ENCODE data around the gene RDH5.

RDH5 gene

DNA sequence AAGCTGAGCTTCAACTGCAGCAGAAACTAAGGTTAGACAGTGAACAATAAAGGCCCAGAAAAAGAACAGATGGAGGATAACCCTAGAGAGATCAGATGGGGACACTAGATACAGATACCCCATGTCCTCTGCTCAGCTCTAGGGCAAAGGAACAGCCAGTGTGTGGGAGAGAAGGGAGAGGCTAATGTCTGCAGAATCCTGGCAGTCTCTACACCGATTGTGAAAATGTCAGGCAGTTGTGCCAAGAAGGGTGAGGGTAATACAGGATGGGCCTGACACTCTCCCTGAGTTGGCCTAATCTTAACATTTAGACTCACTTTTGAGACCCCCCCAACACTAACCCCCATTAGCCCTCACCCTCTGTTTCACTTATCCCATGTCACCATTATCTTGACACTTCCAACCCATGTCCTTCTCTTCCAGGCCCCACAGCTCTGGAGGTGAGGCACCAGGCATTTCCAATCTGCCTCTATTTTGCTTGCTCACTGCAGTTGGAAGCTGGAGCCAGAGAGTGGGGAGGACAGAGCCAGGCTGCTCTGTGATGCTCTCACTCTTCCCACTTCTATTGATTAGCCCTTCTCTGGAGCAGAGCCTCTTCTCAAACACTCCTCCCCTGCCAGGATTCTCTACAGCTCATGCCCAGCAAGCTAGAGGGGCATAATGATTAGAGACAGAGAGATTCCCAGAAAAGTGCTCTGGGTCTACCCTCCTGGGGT is 7.3 kb upstream of the RDH5 start:
- no peak for DNase-seq (ENCODE audit: low read depth in 2 of 2)

DNA sequence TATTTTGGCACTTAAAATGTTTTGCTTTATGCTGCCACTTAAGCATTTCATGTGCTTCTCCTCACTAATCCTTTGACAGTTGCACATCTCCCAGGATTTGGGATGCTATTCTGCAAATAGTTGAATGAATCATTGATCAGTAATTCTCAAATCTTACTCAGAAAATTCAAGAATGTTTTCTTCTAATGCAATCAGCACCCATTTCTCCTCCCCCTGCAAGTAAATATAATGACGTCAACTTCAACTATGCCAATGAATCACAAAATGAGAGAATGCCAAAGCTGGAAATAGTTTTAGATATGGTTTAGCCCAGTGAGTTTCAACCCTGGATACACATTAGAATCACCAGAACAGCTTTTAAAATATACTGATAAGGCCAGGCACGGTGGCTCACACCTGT is 6.5 kb upstream of the RDH5 start:
- DNase-seq (ENCODE audit: low read depth in 2 of 2): no peak

DNA sequence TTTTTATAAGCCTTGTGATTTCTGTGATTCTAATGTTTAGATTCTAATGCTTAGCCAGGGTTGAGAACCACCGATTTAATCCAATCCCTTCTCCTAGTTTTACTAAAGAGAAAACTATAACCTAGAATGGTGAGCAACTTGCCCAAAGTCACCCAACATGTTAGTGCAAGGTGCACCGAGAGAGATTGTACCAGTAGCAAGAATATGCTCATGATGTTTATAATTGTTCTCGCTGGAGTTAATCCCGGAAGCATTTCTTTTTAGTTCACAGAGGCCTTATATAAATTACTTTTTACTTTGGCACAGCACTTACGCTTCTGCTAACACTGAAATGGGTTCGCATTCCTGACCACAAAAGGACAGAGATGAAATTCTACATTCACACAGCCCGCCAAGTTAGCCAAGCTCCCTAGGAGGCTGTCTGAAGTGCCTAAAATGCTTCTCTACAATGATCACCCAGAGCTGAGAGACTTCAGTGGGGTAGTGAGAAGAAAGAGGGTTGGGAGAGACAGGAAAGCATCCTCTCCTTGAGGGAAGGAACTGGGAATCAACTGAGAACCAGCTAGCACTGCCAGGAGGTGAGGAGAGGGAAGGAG is 4.9 kb upstream of the RDH5 start:
- no peak for DNase-seq (ENCODE audit: low read depth in 2 of 2)

DNA sequence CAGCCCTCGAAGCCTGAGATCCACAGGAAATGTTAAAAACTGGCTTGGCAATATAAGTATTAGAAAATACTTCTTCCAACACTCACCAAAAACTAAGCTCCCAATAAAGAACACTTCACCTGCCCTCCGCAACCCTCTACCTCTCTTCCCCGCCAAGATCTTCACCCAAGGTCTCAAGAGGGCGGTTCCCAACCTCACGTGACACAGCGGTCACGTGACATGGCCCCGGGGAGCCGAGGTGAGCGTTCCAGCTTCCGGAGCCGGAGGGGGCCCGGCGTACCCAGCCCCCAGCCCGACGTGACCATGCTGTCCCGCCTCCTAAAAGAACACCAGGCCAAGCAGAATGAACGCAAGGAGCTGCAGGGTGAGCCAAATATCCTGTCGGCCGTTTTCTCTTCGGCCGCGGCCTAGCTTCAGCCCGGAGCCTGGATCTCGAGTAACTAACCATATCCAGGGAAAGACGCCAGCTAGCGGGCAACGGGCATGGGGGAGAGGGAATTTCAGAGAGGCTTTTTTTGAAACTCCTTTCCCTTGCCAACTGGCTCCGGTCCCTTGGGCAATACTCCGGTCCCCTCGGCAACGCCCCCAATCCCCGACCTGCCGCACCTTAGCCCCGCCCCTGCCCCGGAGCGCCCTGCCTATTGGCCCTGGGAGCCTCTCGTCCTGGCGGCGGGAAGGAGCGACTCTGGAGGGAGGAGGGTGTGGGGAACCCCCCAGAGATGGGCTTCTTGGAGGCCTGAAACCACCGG is 4.2 kb upstream of the RDH5 start, which contains the start of gene BLOC1S1:
Gene BLOC1S1 (plus strand): TSS at position 214 of the 749 bp plus-strand sequence. CDS start 6 bp downstream, at position 220.
- peak; percentile 87 to 97 for DNase-seq (ENCODE audit: low read depth in 2 of 2)

DNA sequence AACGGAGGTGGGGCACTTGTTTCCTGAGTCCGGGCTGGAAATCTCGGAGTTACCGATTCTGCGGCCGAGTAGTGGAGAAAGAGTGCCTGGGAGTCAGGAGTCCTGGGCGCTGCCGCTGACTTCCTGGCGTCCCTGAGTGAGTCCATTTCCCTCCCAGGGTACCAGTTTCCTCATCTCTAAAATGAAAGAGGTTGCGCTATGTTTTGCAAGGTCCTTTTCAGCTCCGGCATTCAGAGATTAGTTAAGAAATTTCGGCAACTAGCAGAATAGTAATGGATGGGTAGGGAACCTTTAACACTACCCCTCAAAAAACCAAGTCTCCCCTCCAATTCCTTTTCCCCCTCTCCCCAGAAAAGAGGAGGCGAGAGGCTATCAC is 3.6 kb upstream of the RDH5 start:
- no peak for DNase-seq (ENCODE audit: low read depth in 2 of 2)

DNA sequence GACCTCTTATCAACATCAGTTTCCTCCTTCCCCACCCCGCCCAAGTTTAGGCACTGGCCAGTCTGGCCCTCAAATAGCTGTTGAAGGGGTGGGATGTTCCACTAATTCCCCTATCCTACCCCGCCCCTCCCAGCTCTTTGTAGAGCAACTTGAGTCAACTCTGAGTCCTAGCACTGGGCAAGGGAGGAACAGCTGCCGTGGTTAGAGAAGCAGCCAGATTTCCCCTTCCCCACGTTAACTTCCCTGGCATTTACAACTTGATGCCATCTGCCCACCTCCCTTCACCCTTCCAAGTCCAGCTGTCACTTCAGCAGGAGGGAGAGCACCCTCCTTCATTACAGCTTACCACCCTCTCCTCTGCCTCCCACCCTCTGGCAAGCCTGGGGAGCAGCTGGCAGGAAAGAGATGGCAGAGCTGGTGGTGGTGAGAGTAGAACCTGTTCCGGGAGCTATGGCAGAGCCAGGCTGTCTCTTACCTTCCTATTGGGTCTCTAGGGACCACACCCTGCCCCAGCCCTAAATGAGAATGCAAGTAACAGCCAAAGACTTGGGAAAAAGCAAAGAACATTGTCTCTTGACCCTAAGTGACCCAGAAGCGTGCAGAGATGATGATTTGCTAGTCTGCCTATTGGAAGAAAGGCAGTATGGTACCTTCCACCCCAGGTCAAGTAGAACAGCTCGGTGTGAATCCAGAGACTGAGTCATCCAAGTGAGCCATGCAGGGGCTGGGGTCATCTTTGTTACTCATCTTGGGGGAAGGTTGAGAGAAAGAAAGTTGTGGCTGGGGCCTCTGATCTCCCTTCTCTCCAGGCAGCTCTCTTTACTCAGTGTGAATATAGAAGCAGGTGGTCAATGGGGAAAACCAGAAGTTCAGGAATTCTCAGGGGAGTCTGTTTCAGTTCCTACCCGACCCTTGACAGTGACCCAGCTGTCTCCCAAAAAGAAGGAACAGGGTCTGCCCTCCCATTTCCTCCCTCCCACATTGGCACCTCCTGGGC is 2.9 kb upstream of the RDH5 start:
- DNase-seq (ENCODE audit: low read depth in 2 of 2): no peak

DNA sequence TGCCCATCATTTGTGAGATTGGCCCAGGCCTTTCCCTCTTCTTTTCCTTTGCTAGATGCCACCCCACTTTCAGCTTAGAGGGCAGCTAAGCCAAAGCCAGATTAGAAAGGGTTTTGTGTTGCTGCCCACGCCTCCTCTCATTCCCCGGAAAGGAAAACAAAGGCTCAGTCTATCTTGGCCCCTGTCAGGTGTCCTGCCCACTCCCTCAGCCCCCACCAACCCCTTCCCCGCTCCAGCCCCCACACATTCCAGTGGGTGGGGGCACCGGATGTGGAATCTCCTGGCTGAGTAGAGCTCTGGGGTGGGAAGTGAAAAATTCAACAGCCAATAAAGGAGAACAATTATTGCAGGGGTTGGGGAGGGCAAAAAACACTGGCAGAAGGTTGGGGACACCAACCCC is 2.2 kb upstream of the RDH5 start:
- no peak for DNase-seq (ENCODE audit: low read depth in 2 of 2)

DNA sequence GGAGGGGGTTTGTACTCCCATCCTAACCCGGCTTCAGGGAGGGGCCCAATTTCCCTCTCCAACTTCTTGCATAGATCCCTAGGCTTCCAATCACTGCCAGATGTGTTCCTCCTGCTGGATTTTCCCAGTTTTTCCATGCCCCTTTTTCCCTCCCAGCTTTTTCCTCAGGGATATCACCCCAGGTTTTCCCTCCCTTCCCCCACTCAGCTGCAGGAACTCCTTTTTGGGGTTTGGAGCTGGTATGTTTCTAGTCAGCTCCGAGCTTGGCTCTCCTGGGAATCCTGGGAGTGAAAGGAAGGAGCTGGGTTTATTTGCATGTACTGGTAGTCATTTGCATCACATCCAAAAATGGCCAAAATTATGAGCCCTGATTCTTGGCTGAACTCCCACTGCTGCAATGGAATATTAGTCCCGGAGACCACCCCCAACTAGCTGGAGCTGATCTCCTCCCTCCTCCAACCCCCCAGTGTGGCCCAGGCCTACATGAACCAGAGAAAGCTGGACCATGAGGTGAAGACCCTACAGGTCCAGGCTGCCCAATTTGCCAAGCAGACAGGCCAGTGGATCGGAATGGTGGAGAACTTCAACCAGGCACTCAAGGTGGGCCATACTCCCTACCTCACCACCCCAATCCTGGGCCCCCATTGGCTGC is 1.4 kb upstream of the RDH5 start:
- no peak for DNase-seq (ENCODE audit: low read depth in 2 of 2)

DNA sequence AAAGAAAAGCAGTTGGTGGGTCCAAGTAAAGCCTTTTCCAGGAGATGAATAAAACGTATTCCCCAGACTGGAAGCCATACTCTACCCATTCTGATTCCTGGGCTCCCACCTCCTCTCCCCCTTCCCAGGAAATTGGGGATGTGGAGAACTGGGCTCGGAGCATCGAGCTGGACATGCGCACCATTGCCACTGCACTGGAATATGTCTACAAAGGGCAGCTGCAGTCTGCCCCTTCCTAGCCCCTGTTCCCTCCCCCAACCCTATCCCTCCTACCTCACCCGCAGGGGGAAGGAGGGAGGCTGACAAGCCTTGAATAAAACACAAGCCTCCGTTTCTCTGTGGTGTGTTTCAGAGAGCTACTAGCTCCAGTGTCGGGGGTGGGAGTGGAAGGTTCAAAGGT is 822 bp upstream of the RDH5 start:
- no peak for DNase-seq (ENCODE audit: low read depth in 2 of 2)

DNA sequence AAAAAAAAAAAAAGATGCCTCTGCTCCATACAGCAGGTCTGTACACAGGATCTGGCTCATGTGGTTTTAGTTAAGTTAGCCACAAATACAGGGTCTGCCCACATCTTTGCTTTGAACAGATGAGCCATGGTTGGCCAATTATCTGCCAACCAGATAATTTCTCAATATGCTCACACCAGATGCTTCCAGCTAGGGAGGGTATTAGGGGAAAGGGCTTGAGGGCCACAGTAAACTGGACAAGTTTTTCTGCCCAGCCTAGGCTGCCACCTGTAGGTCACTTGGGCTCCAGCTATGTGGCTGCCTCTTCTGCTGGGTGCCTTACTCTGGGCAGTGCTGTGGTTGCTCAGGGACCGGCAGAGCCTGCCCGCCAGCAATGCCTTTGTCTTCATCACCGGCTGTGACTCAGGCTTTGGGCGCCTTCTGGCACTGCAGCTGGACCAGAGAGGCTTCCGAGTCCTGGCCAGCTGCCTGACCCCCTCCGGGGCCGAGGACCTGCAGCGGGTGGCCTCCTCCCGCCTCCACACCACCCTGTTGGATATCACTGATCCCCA is 776 bp downstream of the RDH5 start:
- no peak for DNase-seq (ENCODE audit: low read depth in 2 of 2)

DNA sequence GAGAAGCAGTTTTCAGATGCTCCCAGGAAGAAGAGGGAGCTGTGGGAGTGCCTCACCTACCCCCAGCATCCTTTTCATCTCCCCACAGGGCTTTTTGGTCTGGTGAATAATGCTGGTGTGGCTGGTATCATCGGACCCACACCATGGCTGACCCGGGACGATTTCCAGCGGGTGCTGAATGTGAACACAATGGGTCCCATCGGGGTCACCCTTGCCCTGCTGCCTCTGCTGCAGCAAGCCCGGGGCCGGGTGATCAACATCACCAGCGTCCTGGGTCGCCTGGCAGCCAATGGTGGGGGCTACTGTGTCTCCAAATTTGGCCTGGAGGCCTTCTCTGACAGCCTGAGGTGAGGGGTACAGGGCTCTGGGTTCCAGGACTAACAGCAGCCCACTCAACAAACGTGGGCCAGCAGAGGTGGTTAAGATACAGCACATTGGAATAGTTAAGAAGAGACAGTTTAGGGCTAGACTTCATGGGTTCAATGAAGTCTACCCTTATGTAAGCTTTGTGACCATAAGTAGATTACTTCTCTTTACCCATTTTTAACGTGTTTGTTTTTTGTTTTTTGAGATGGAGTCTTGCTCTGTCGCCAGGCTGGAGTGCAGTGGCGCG is 1.5 kb downstream of the RDH5 start:
- DNase-seq (ENCODE audit: low read depth in 2 of 2): no peak

DNA sequence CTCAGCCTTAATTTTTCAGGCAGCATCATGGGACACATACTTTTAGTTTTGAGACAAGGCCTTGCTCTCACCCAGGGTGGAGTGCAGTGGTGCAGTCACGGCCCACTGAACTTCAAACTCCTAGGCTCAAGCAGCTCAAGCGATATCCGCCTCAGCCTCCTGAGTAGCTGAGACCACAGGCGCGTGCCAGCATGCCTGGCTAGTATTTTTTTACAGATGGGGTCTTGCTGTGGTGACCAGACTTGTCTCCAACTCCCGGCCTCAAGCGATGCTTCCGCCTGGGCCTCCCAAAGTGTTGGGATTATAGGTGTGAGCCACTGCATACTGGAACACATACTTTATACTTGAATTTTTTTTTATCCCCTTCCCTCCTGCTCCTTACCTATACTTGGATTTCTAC is 2.8 kb downstream of the RDH5 start:
- no peak for DNase-seq (ENCODE audit: low read depth in 2 of 2)

DNA sequence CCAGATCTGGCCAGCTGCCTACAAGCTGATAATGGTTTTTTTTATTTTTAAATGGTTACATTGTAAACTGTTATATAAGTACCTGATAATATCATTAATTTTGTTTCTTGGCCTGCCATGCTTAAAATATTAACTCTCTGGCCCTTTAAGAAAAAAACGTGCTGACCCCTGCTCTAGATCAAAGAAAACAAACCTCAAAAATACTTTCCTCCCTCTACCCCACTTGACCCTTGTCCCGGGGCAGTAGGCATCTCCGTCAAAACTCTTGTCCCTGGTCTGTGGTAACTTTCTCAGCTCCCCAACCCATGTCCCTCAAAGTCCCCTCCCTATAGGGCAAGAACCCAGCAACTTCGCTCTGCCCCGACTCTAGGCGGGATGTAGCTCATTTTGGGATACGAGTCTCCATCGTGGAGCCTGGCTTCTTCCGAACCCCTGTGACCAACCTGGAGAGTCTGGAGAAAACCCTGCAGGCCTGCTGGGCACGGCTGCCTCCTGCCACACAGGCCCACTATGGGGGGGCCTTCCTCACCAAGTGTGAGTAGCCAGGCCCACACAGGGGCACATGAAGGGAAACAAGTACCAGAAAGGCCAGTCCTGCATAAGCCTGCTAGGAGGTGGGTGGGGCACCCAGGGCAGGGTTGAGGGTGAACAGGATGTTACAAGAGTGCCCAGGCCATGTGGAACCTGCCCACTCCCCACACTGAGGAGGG is 3.5 kb downstream of the RDH5 start:
- DNase-seq (ENCODE audit: low read depth in 2 of 2): no peak

DNA sequence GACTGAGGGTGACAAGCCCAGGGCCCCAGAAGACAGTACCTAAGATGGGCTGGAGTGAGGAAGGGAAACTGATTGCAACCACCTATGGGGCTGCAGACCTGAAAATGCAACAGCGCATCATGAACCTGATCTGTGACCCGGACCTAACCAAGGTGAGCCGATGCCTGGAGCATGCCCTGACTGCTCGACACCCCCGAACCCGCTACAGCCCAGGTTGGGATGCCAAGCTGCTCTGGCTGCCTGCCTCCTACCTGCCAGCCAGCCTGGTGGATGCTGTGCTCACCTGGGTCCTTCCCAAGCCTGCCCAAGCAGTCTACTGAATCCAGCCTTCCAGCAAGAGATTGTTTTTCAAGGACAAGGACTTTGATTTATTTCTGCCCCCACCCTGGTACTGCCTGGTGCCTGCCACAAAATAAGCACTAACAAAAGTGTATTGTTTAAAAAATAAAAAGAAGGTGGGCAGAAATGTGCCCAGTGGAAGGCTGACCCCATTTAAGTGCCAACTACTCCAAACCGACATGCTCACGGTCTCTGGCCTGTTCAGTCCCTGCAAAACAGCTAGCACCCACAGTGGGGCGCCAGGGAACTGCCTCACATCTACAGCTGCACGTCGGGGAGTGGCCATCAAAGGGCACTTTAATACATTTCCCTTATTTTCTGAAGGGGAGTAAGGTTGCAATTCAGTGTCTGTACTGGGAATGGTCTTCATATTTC is 4.2 kb downstream of the RDH5 start:
- peak in 1 of 2 experiments; percentile 56 for DNase-seq (ENCODE audit: low read depth in 2 of 2)

DNA sequence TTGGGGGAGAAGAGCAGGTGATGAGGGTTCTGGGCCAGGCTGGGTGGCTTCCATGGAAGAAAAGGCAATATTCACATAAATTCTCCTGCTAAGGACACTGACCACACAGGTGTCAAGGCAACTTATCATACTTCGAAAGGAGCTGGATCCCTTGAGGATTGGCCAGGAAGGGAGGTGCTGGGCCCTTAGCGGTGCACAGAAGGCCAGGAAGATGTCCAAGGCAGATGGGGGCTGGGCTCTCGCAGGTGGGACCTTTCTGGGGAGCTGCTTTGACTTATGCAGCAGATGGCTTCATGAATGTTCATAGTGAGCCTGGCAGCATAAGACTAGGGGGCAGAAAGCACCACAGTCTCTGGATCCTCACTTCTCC is 4.7 kb downstream of the RDH5 start:
- no peak for DNase-seq (ENCODE audit: low read depth in 2 of 2)

DNA sequence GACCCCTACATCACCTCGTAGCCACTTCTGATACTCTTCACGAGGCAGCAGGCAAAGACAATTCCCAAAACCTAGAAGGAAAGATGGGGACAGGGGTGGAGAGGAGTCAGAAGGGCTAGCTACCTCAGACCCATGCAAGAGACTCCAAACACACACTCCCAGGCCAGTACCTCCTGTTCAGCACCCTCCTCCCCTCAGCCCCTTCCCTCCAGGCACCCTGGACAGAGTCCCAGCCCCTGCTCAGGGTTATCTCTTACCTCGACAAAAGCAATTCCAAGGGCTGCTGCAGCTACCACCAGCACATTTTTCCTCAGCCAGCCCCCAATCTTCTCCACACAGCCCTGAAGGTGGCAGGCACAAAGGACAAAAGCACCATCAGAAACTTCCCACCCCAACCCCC is 5.4 kb downstream of the RDH5 start:
- no peak for DNase-seq (ENCODE audit: low read depth in 2 of 2)

DNA sequence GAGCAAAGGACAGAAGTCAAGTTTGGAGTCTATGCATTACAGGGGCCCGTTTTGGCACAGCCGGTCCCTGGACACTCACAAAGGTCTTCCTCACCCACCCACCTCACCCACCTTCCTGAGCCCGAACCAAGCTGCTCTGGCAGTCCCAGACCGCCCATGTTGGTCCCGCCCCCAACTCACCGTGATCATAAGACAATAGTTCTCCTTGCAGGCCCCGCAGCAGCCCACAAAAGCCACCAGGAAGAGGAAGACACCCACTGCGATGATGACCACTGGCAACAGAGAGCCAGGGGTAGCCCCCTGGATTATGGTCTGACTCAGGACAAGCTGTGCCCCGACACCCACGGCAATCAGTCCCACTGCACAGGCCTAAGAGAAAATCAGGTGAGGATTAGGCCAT is 6.8 kb downstream of the RDH5 start:
- DNase-seq (ENCODE audit: low read depth in 2 of 2): no peak

DNA sequence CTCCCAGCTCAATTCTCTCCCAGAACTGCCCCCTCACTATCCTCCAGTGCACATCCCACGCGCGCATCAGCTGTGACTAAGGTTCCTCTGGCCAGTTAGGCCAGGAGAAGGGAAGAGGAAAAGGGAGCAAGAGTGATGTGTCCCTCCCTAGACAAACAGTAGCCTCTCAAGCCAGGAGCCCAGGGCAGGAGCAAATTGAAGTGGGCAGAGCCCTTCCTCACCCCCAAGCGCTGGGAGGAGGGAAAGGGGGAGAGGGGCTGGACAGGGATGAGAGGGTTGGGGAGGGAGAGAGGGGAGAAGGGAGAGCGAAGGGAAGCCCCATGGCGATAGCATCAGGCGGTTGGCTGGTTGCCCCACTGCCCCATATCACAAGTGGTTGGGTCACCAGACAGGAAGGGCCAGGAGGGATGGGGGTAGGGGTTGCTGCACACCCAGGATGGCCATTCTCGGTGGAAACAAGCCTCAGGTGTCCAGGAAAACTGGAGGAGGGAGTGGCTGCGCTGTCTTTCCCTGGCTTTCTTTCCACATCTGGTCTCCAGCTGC is 7.5 kb downstream of the RDH5 start:
- DNase-seq (ENCODE audit: low read depth in 2 of 2): no peak
